Panc1 (cell line): ENCODE results near the gene KRTAP10-11. TPM values are rescaled to one million over a fixed set of nuclear protein-coding genes. Genes with fewer than 3 reads are reported as not detected.

Experiments used
- ATAC-seq: fragments of 200-7000 bp; cut with Tn5 transposase; 2 replicates; pipeline ENCODE4 v1.9.1; 2020; ENCODE audit warnings: mild to moderate bottlenecking, moderate library complexity
- BruUV-seq: library from RNA; stranded (reverse); fragments of 400-500 nt; replicated peaks from 2 replicates; lab custom pipeline; 2021; lab: Mats Ljungman, UMichigan
- CTCF ChIA-PET: fragments of 300-600 bp; sonication (Branson Sonifier 250); formaldehyde crosslinking; loops from one replicate; lab custom pipeline; 2022; ENCODE audit warnings: antibody characterized with exemption; lab: Charles Lee
- POLR2A ChIA-PET: fragments of 300-600 bp; sonication (Branson Sonifier 250); formaldehyde crosslinking; loops from one replicate; lab custom pipeline; 2022; ENCODE audit warnings: antibody characterized with exemption; lab: Charles Lee
- DNase-seq: peaks from one replicate; pipeline ENCODE4 v3.0.0-alpha.2; 2010; ENCODE audit warnings: low read depth, low spot score
- H3K27ac ChIP-seq: 2 replicates; pipeline ENCODE4 v1.5.1; 2011; ENCODE audit warnings: mild to moderate bottlenecking, low read length, inconsistent platforms
- H3K27me3 ChIP-seq: fragments of 200-500 bp; sonication (Bioruptor generic); 2 replicates; pipeline ENCODE4 v1.6.0; 2014; ENCODE audit warnings: low read length, inconsistent platforms; ENCODE audit not compliant: control insufficient read depth, insufficient read depth
- H3K36me3 ChIP-seq: fragments of 200-500 bp; sonication (Bioruptor generic); 2 replicates; pipeline ENCODE4 v1.5.1; 2014; ENCODE audit warnings: inconsistent platforms, mild to moderate bottlenecking, low read length, moderate library complexity; ENCODE audit not compliant: control insufficient read depth, insufficient read depth
- H3K4me1 ChIP-seq: 2 replicates; pipeline ENCODE4 v1.5.1; 2011; ENCODE audit warnings: inconsistent platforms, mild to moderate bottlenecking, low read length, moderate library complexity; ENCODE audit not compliant: control insufficient read depth, insufficient read depth
- H3K4me3 ChIP-seq, 2 experiments: 2 replicates each; pipeline ENCODE4 v1.5.1; 2011 to 2012; ENCODE audit warnings: low read depth in 2 of 2, low read length in 2 of 2, mild to moderate bottlenecking in 2 of 2, inconsistent platforms in 1 of 2, moderate library complexity in 1 of 2
- H3K9me3 ChIP-seq: fragments of 200-500 bp; sonication (Bioruptor generic); 2 replicates; pipeline ENCODE4 v1.5.1; 2014; ENCODE audit warnings: low read depth, mild to moderate bottlenecking, inconsistent platforms, low read length, moderate library complexity; ENCODE audit not compliant: control insufficient read depth, insufficient read depth
- POLR2AphosphoS5 ChIP-seq: IDR thresholded peaks from 2 replicates; pipeline ENCODE4 v1.6.1; 2012; ENCODE audit warnings: mild to moderate bottlenecking, low read depth, low read length, moderate library complexity
- SIN3A ChIP-seq: IDR thresholded peaks from 2 replicates; pipeline ENCODE4 v1.6.1; 2012; ENCODE audit warnings: low read depth, mild to moderate bottlenecking, low read length, moderate library complexity, borderline replicate concordance; ENCODE audit not compliant: insufficient read depth
- TCF7L2 ChIP-seq: IDR thresholded peaks from 2 replicates; pipeline ENCODE4 v1.6.1; 2011; ENCODE audit warnings: mild to moderate bottlenecking, low read depth, low read length, inconsistent platforms
- in situ Hi-C: cut with HindIII; loops from 2 replicates; pipeline ENCODE4 v1.10.0; 2016; ENCODE audit warnings: low sequenced_read_pairs, low pct_unique_long_range_greater_than_20kb
- intact Hi-C: fragments of 100-400 bp; cut with micrococcal nuclease; formaldehyde crosslinking; loops from one replicate; pipeline ENCODE4 v1.10.0; 2022; ENCODE audit not compliant: unreplicated experiment
- total RNA-seq: library from RNA; stranded (reverse); gene quantifications from one replicate; pipeline ENCODE4 v1.2.1, GENCODE V29; 2021; ENCODE audit not compliant: unreplicated experiment
- TF ChIP-seq, protein P1 (sequence below), 2 experiments: IDR thresholded peaks; 2 replicates each; pipeline ENCODE4 v1.6.1; 2011 to 2012; ENCODE audit warnings: low read depth in 2 of 2, control low read depth in 1 of 2, low read length in 1 of 2, mild to moderate bottlenecking in 1 of 2, moderate library complexity in 1 of 2; ENCODE audit not compliant: insufficient read depth in 1 of 2
- TF ChIP-seq, protein P2 (sequence below): fragments of 450-650 bp; IDR thresholded peaks from 2 replicates; pipeline ENCODE4 v1.5.1; 2017; ENCODE audit warnings: mild to moderate bottlenecking

The KRTAP10-11 gene
- total RNA-seq, 1 experiment from 2014 or later: not detected

DNA sequence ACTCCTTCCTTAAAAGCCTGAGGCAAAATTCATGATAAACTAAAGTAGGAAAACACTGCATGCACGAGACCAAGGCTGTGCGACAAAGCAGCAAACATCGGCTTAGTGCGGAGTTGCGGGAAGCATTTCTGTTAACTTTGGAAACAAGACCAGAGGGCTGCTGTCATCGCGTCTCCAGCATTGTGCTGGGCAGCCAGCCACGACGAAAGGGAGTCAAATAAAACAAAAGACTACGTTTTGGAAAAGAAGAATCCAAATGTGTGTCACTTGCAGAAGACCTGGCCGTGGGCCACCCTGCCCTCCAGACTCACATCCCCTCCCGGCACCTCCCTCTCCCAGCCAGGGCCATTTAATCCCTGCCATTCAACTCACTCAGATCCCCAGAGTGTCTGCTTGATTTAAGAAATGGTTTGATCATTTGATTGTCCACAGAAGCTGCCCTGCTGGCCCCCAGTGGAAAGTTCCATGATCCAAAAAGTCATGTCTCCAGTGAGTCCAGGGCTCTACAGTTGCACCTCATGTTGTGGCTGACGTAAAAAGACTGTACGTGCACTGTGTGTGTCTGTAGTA lies 2.4 kb upstream of the KRTAP10-11 start:
- Histone ChIP-seq H3K27me3 (no peaks in the 10 kb centered on the region), H3K4me1 (no peaks in the 10 kb centered on the region), H3K36me3 (no peaks in the 10 kb centered on the region), H3K9me3 (no peaks in the 10 kb centered on the region), H3K4me3 (no peak overlapping the region), H3K27ac (no peak overlapping the region)
- BruUV-seq: no TSS peak
- DNase-seq (no peak), ATAC-seq (no peak)
- in situ Hi-C loops: no loop called here
- ChIA-PET CTCF (no interaction called here), POLR2A (no interaction called here)
- TF ChIP-seq, protein P1, sequence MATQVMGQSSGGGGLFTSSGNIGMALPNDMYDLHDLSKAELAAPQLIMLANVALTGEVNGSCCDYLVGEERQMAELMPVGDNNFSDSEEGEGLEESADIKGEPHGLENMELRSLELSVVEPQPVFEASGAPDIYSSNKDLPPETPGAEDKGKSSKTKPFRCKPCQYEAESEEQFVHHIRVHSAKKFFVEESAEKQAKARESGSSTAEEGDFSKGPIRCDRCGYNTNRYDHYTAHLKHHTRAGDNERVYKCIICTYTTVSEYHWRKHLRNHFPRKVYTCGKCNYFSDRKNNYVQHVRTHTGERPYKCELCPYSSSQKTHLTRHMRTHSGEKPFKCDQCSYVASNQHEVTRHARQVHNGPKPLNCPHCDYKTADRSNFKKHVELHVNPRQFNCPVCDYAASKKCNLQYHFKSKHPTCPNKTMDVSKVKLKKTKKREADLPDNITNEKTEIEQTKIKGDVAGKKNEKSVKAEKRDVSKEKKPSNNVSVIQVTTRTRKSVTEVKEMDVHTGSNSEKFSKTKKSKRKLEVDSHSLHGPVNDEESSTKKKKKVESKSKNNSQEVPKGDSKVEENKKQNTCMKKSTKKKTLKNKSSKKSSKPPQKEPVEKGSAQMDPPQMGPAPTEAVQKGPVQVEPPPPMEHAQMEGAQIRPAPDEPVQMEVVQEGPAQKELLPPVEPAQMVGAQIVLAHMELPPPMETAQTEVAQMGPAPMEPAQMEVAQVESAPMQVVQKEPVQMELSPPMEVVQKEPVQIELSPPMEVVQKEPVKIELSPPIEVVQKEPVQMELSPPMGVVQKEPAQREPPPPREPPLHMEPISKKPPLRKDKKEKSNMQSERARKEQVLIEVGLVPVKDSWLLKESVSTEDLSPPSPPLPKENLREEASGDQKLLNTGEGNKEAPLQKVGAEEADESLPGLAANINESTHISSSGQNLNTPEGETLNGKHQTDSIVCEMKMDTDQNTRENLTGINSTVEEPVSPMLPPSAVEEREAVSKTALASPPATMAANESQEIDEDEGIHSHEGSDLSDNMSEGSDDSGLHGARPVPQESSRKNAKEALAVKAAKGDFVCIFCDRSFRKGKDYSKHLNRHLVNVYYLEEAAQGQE (IDR thresholded peaks at IDR 0.05; ENCODE audit: insufficient read depth in 1 of 2, low read depth in 2 of 2, low read length in 1 of 2): no peak
- TF ChIP-seq TCF7L2: no peak
- TF ChIP-seq, protein P2, sequence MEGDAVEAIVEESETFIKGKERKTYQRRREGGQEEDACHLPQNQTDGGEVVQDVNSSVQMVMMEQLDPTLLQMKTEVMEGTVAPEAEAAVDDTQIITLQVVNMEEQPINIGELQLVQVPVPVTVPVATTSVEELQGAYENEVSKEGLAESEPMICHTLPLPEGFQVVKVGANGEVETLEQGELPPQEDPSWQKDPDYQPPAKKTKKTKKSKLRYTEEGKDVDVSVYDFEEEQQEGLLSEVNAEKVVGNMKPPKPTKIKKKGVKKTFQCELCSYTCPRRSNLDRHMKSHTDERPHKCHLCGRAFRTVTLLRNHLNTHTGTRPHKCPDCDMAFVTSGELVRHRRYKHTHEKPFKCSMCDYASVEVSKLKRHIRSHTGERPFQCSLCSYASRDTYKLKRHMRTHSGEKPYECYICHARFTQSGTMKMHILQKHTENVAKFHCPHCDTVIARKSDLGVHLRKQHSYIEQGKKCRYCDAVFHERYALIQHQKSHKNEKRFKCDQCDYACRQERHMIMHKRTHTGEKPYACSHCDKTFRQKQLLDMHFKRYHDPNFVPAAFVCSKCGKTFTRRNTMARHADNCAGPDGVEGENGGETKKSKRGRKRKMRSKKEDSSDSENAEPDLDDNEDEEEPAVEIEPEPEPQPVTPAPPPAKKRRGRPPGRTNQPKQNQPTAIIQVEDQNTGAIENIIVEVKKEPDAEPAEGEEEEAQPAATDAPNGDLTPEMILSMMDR: no peak
- no peak for TF ChIP-seq SIN3A
- TF ChIP-seq POLR2AphosphoS5: no peak
- intact Hi-C loops: no loop called here

DNA sequence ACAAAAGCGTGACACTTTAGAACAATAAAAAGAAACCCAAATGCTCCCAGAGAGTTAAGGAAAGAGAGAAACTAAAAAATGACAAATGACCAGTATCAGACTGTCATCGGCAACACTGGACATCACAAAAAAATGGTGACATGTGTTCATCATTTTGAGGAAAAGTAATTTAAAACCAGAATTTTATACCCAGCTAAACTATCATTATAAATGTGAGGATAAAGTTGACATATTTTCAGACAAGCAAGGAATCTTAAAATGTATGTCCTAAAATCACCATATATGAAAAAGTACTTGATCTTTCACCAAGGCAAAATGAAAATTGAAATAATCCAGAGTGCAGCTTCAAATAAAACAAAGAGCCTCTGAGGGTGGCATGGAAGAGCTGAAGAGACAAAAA lies 1.3 kb upstream of the KRTAP10-11 start:
- H3K27ac ChIP-seq: no peak overlapping the region
- no peak for ATAC-seq
- TF ChIP-seq POLR2AphosphoS5 (no peak), SIN3A (no peak), TCF7L2 (no peak)
- TF ChIP-seq, protein P1 (IDR thresholded peaks at IDR 0.05; ENCODE audit: insufficient read depth in 1 of 2, low read depth in 2 of 2, low read length in 1 of 2): no peak
- TF ChIP-seq, protein P2: no peak
- in situ Hi-C loops (no loop called here), intact Hi-C loops (no loop called here)
- no peaks in the 10 kb centered on the region for H3K36me3 ChIP-seq
- CTCF ChIA-PET: no interaction called here
- no peaks in the 10 kb centered on the region for H3K4me1 ChIP-seq
- H3K9me3 ChIP-seq: no peaks in the 10 kb centered on the region
- no peak for DNase-seq
- POLR2A ChIA-PET: no interaction called here
- H3K27me3 ChIP-seq: no peaks in the 10 kb centered on the region
- H3K4me3 ChIP-seq: no peak overlapping the region
- BruUV-seq: no TSS peak
